Right lobe of liver (tissue), 6 donors: ENCODE measurements around the gene FBXO39. TPM values are rescaled to one million over a fixed set of nuclear protein-coding genes. Genes with fewer than 3 reads are reported as not detected.
"Not testable (repeated sequence)": the region's sequence is repeated elsewhere in the genome, so short reads cannot be mapped to it uniquely, and the experiment has no call there.

Experiments used
- ATAC-seq, 4 donors: fragments of 200-7000 bp; cut with Tn5 transposase; one replicate each; pipeline ENCODE4 v1.9.1; 2020; ENCODE audit warnings: mild to moderate bottlenecking in 4 of 4, moderate library complexity in 4 of 4
- DNase-seq, 3 donors: peaks; one replicate each; pipeline ENCODE4 v3.0.0-alpha.2; 2020
- H3K27ac ChIP-seq, 3 donors: fragments of 200-600 bp; one replicate each; pipeline ENCODE4 v1.8.0; 2022
- H3K27me3 ChIP-seq, 2 donors: fragments of 200-600 bp; one replicate each; pipeline ENCODE4 v1.8.0; 2022
- H3K36me3 ChIP-seq, 4 donors: fragments of 200-600 bp; sonication (generic) in 1 of 4; one replicate each; pipeline versions ENCODE4 v1.5.1 to v1.8.0; 2017 to 2022; ENCODE audit warnings: control low read depth in 1 of 4
- H3K4me1 ChIP-seq, 4 donors: fragments of 200-600 bp; sonication (generic) in 1 of 4; one replicate each; pipeline versions ENCODE4 v1.5.1 to v1.8.0; 2017 to 2022; ENCODE audit warnings: control low read depth in 1 of 4
- H3K4me3 ChIP-seq, 3 donors: fragments of 200-600 bp; one replicate each; pipeline ENCODE4 v1.8.0; 2022
- H3K9me3 ChIP-seq, 4 donors: fragments of 200-600 bp; sonication (generic) in 1 of 4; one replicate each; pipeline versions ENCODE4 v1.5.1 to v1.8.0; 2017 to 2022; ENCODE audit warnings: control low read depth in 1 of 4
- CTCF ChIP-seq, 4 donors: fragments of 200-600 bp in 3 of 4; fragments of 450-650 bp in 1 of 4; IDR thresholded peaks; one replicate each; pipeline versions ENCODE4 v1.5.1 to v1.8.0; 2016 to 2022; ENCODE audit warnings: antibody characterized with exemption in 4 of 4, mild to moderate bottlenecking in 2 of 4
- POLR2A ChIP-seq: fragments of 450-650 bp; IDR thresholded peaks from one replicate; pipeline ENCODE4 v1.6.1; 2017; ENCODE audit warnings: antibody characterized with exemption, mild to moderate bottlenecking
- WGBS: methylation state at CpG from one replicate; pipeline ENCODE4 v1.1.6; 2018; ENCODE audit warnings: low coverage, low lambda C conversion rate; ENCODE audit not compliant: insufficient coverage; ENCODE audit errors: missing lambda C conversion rate; 5-methylcytosine and 5-hydroxymethylcytosine counted together
- intact Hi-C, 2 donors: fragments of 100-400 bp; cut with DNase I; formaldehyde crosslinking; loops; one replicate each; pipeline versions ENCODE4 v1.11.2 to v1.14.1; 2022
- total RNA-seq, 6 experiments: library from RNA; depleted of rRNA in 2 of 6; stranded (reverse); fragments of >200 nt in 2 of 6; fragmentation: NEBNext Ultra II Directional in 3 of 6; extraction: Animal tissue kit (Norgen Biotek cat#: 25700) in 3 of 6; gene quantifications; one replicate each; pipeline versions ENCODE4 v1.1.0 to v1.2.4, GENCODE V29; 2016 to 2023
- donor health status: DM: no; HTN: yes; CAD: no.
- donor health status: DM: no; HTN: no; CAD: no.
- donor health status: DM: no; HTN: no; CAD: no.
- donor health status: DM: no; HTN: yes; CAD: no.
- donor health status: DM: no; HTN: yes; CAD: no.

Gene FBXO39
- total RNA-seq, 6 experiments from 2014 or later, result 0.33 to 1.2 (median 0.49) TPM; not detected in 1

- no peak for TF ChIP-seq POLR2A
- no peak for TF ChIP-seq CTCF (IDR thresholded peaks at IDR 0.05)
- no peak overlapping the region for H3K27ac ChIP-seq
- H3K9me3 ChIP-seq, result peaks cover 0 to 10% (median 6%) of the 10 kb centered on the region in 4 donors
- DNase-seq, result no peak
- intact Hi-C loops, result no loop called here
- no peak overlapping the region for H3K4me3 ChIP-seq
- no peaks in the 10 kb centered on the region for H3K4me1 ChIP-seq
- WGBS, result 94% methylated on average over 2 of the region's 2 CpGs
- no peaks in the 10 kb centered on the region for H3K27me3 ChIP-seq
- ATAC-seq, result no peak
- H3K36me3 ChIP-seq, result peaks cover 0 to 89% (median 61%) of the 10 kb centered on the region in 4 donors
Measured at GRCh38 chr17:6768447-6768846, 7.6 kb upstream of the FBXO39 start.

- H3K27me3 ChIP-seq, result no peaks in the 10 kb centered on the region
- H3K27ac ChIP-seq, result no peak overlapping the region
- H3K4me3 ChIP-seq, result no peak overlapping the region
- DNase-seq, result no peak
- no peaks in the 10 kb centered on the region for H3K4me1 ChIP-seq
- peaks cover 0 to 10% (median 6%) of the 10 kb centered on the region in 4 donors for H3K9me3 ChIP-seq
- H3K36me3 ChIP-seq, result peaks cover 0 to 65% (median 40%) of the 10 kb centered on the region in 4 donors
- 90% methylated on average over 1 of the region's 1 CpG for WGBS
- TF ChIP-seq POLR2A (no peak), CTCF (IDR thresholded peaks at IDR 0.05) (no peak)
- intact Hi-C loops, result no loop called here
- ATAC-seq, result no peak
Measured at GRCh38 chr17:6772016-6772415, 4.0 kb upstream of the FBXO39 start.

- H3K27me3 ChIP-seq, intact Hi-C loops, ATAC-seq, H3K9me3 ChIP-seq, DNase-seq, H3K4me3 ChIP-seq, H3K27ac ChIP-seq, H3K4me1 ChIP-seq: not testable (repeated sequence)
- H3K36me3 ChIP-seq, result peaks cover 0 to 40% (median 24%) of the 10 kb centered on the region in 4 donors
- 87% methylated on average over 4 of the region's 8 CpGs for WGBS
Measured at GRCh38 chr17:6774906-6775305, 1.1 kb upstream of the FBXO39 start.

GRCh38 chr17:6779411-6779810 is 3.4 kb downstream of the FBXO39 start:
- no peaks in the 10 kb centered on the region for H3K9me3 ChIP-seq
- peak; percentile 39 to 66 (median 52) for ATAC-seq
- H3K36me3 ChIP-seq, result peaks cover 0 to under 1% (median 0%) of the 10 kb centered on the region in 4 donors
- TF ChIP-seq CTCF (IDR thresholded peaks at IDR 0.05) (no peak), POLR2A (no peak)
- no peak overlapping the region for H3K27ac ChIP-seq
- 49% methylated on average over 2 of the region's 2 CpGs for WGBS
- intact Hi-C loops, result no loop called here
- peaks cover 0 to 6% (median 0%) of the 10 kb centered on the region in 4 donors for H3K4me1 ChIP-seq
- H3K27me3 ChIP-seq, result no peaks in the 10 kb centered on the region
- DNase-seq, result peak in 2 of 3 donors; percentile 57
- H3K4me3 ChIP-seq, result no peak overlapping the region

GRCh38 chr17:6780001-6780400 is 4.0 kb downstream of the FBXO39 start:
- TF ChIP-seq POLR2A, result no peak
- no peak for TF ChIP-seq CTCF (IDR thresholded peaks at IDR 0.05)
- ATAC-seq (no peak), DNase-seq (no peak)
- WGBS, result 89% methylated on average over 4 of the region's 8 CpGs
- H3K36me3 ChIP-seq, result no peaks in the 10 kb centered on the region
- no peak overlapping the region for H3K27ac ChIP-seq
- intact Hi-C loops, result no loop called here
- no peaks in the 10 kb centered on the region for H3K27me3 ChIP-seq
- no peaks in the 10 kb centered on the region for H3K9me3 ChIP-seq
- H3K4me3 ChIP-seq, result no peak overlapping the region
- H3K4me1 ChIP-seq, result peaks cover 0 to 6% (median 0%) of the 10 kb centered on the region in 4 donors
